ENCODE results near the gene SLC25A22.

The SLC25A22 gene

GRCh38 chr11:764322-765024 is 33.6 kb downstream of the SLC25A22 start:
- H3F3A ChIP-seq (ENCODE audit: insufficient read depth), result peaks cover 14% of the 10 kb centered on the region
- H3K9ac ChIP-seq (ENCODE audit: low read length), result no peak overlapping the region
- no peaks in the 10 kb centered on the region for H4K20me1 ChIP-seq (ENCODE audit: low read depth, low read length)
- no peak overlapping the region for H3K4me3 ChIP-seq (ENCODE audit: insufficient read depth, low read length, poor library complexity, severe bottlenecking)
- no peaks in the 10 kb centered on the region for H3K79me2 ChIP-seq (ENCODE audit: insufficient read depth, low read length)
- no peak for TF ChIP-seq EZH2phosphoT487 (conservative IDR thresholded peaks at IDR 0.05; ENCODE audit: low read length)
- no peak for TF ChIP-seq CTCF (IDR thresholded peaks at IDR 0.05; ENCODE audit: insufficient read depth, low read length, poor library complexity, severe bottlenecking)
- H3K4me2 ChIP-seq (ENCODE audit: low read depth, low read length, poor library complexity, severe bottlenecking), result no peak overlapping the region
- H3K27me3 ChIP-seq (ENCODE audit: low read length), result no peaks in the 10 kb centered on the region
- H3K9me2 ChIP-seq (replicated peaks; ENCODE audit: insufficient read depth, low read length), result no peaks in the 10 kb centered on the region
- H3K27ac ChIP-seq (ENCODE audit: low read depth, low read length), result no peak overlapping the region
- H2AFZ ChIP-seq (ENCODE audit: low read depth, low read length, severe bottlenecking), result no peak overlapping the region
- no peaks in the 10 kb centered on the region for H3K9me3 ChIP-seq (ENCODE audit: insufficient read depth, low read length)
- H3K36me3 ChIP-seq (ENCODE audit: low read length), result peaks cover 8% of the 10 kb centered on the region; the same call in 1 of the 2 replicates

GRCh38 chr11:763549-764321 is 34.3 kb downstream of the SLC25A22 start:
- Histone ChIP-seq H3K4me3 (ENCODE audit: insufficient read depth, low read length, poor library complexity, severe bottlenecking) (no peak overlapping the region), H3K9ac (ENCODE audit: low read length) (no peak overlapping the region), H4K20me1 (ENCODE audit: low read depth, low read length) (no peaks in the 10 kb centered on the region), H3K79me2 (ENCODE audit: insufficient read depth, low read length) (no peaks in the 10 kb centered on the region), H2AFZ (ENCODE audit: low read depth, low read length, severe bottlenecking) (no peak overlapping the region), H3K36me3 (ENCODE audit: low read length) (peaks cover 8% of the 10 kb centered on the region; the same call in 1 of the 2 replicates), H3K27ac (ENCODE audit: low read depth, low read length) (no peak overlapping the region), H3K4me2 (ENCODE audit: low read depth, low read length, poor library complexity, severe bottlenecking) (no peak overlapping the region), H3K9me3 (ENCODE audit: insufficient read depth, low read length) (no peaks in the 10 kb centered on the region), H3F3A (ENCODE audit: insufficient read depth) (peaks cover 14% of the 10 kb centered on the region), H3K9me2 (replicated peaks; ENCODE audit: insufficient read depth, low read length) (no peaks in the 10 kb centered on the region), H3K27me3 (ENCODE audit: low read length) (no peaks in the 10 kb centered on the region)
- TF ChIP-seq EZH2phosphoT487 (conservative IDR thresholded peaks at IDR 0.05; ENCODE audit: low read length) (no peak), CTCF (IDR thresholded peaks at IDR 0.05; ENCODE audit: insufficient read depth, low read length, poor library complexity, severe bottlenecking) (no peak)

GRCh38 chr11:763073-763463 is 35.0 kb downstream of the SLC25A22 start:
- TF ChIP-seq EZH2phosphoT487 (conservative IDR thresholded peaks at IDR 0.05; ENCODE audit: low read length) (no peak), CTCF (IDR thresholded peaks at IDR 0.05; ENCODE audit: insufficient read depth, low read length, poor library complexity, severe bottlenecking) (no peak)
- Histone ChIP-seq H3F3A (ENCODE audit: insufficient read depth) (peaks cover 14% of the 10 kb centered on the region), H3K27ac (ENCODE audit: low read depth, low read length) (no peak overlapping the region), H4K20me1 (ENCODE audit: low read depth, low read length) (no peaks in the 10 kb centered on the region), H3K36me3 (ENCODE audit: low read length) (peaks cover 8% of the 10 kb centered on the region; the same call in 1 of the 2 replicates), H3K4me3 (ENCODE audit: insufficient read depth, low read length, poor library complexity, severe bottlenecking) (no peak overlapping the region), H3K9me3 (ENCODE audit: insufficient read depth, low read length) (no peaks in the 10 kb centered on the region), H3K9me2 (replicated peaks; ENCODE audit: insufficient read depth, low read length) (no peaks in the 10 kb centered on the region), H3K79me2 (ENCODE audit: insufficient read depth, low read length) (no peaks in the 10 kb centered on the region), H2AFZ (ENCODE audit: low read depth, low read length, severe bottlenecking) (no peak overlapping the region), H3K27me3 (ENCODE audit: low read length) (no peaks in the 10 kb centered on the region), H3K9ac (ENCODE audit: low read length) (no peak overlapping the region), H3K4me2 (ENCODE audit: low read depth, low read length, poor library complexity, severe bottlenecking) (no peak overlapping the region)
